Endothelial cell of umbilical vein (primary cell): ENCODE data around the gene FCER2. TPM values are rescaled to one million over a fixed set of nuclear protein-coding genes. Genes with fewer than 3 reads are reported as not detected.

ENCODE experiments used
- BruUV-seq: library from RNA; stranded (reverse); fragments of 400-500 nt; replicated peaks from 2 replicates; lab custom pipeline; 2021; lab: Mats Ljungman, UMichigan
- CTCF ChIA-PET: fragments of 300-600, 350-600 bp; sonication (Branson Sonifier 250); formaldehyde crosslinking; loops from one replicate; lab custom pipeline; 2021; ENCODE audit warnings: antibody characterized with exemption, inconsistent platforms; lab: Charles Lee
- POLR2A ChIA-PET: fragments of 300-600, 350-600 bp; sonication (Branson Sonifier 250); formaldehyde crosslinking; loops from one replicate; lab custom pipeline; 2021; ENCODE audit warnings: antibody characterized with exemption, inconsistent platforms; lab: Charles Lee
- DNase-seq: peaks from one replicate; pipeline ENCODE4 v3.0.0-alpha.2; 2011; ENCODE audit warnings: low read depth, low spot score
- FAIRE-seq: peaks from 2 replicates; lab custom pipeline; 2011; peaks lifted over from hg19 to GRCh38; lab: Jason Lieb, UNC
- H2AFZ ChIP-seq: 2 replicates; pipeline ENCODE4 v1.6.0; 2012; ENCODE audit warnings: low read depth, low read length, control low read depth, inconsistent platforms
- H3K27ac ChIP-seq: 2 replicates; pipeline ENCODE4 v1.5.1; 2011; ENCODE audit warnings: low read depth, mild to moderate bottlenecking, control low read depth, low read length, moderate library complexity; ENCODE audit not compliant: insufficient read depth
- H3K27me3 ChIP-seq, 2 experiments: 2 replicates each; pipeline versions ENCODE4 v1.6.0 to v1.6.1; 2011; ENCODE audit warnings: low read length in 2 of 2, mixed read lengths in 1 of 2; ENCODE audit not compliant: control insufficient read depth in 2 of 2, insufficient read depth in 2 of 2
- H3K36me3 ChIP-seq, 2 experiments: 2 replicates in 1 of 2; 3 replicates in 1 of 2; pipeline ENCODE4 v1.5.1; 2011; ENCODE audit warnings: low read length in 2 of 2, mild to moderate bottlenecking in 1 of 2, moderate library complexity in 1 of 2; ENCODE audit not compliant: control insufficient read depth in 2 of 2, insufficient read depth in 2 of 2; ENCODE audit errors: extremely low read depth in 1 of 2
- H3K4me1 ChIP-seq: 3 replicates; pipeline ENCODE4 v1.5.1; 2011; ENCODE audit warnings: mild to moderate bottlenecking, low read length; ENCODE audit not compliant: control insufficient read depth, insufficient read depth; ENCODE audit errors: extremely low read depth
- H3K4me2 ChIP-seq: 2 replicates; pipeline ENCODE4 v1.6.1; 2011; ENCODE audit warnings: low read length, control low read depth, mixed read lengths; ENCODE audit not compliant: insufficient read depth
- H3K4me3 ChIP-seq, 3 experiments: fragments of 200-600 bp in 1 of 3; sonication (generic), shearing (Covaris generic) in 1 of 3; replicated peaks in 1 of 3; 2 replicates each; pipeline ENCODE4 v1.5.1; 2011 to 2016; ENCODE audit warnings: control low read depth in 3 of 3, low read length in 3 of 3, mild to moderate bottlenecking in 2 of 3, inconsistent platforms in 1 of 3, low read depth in 1 of 3, moderate library complexity in 1 of 3; ENCODE audit not compliant: insufficient read depth in 1 of 3
- H3K79me2 ChIP-seq: 2 replicates; pipeline ENCODE4 v1.6.0; 2012; ENCODE audit warnings: low read length, inconsistent platforms; ENCODE audit not compliant: control insufficient read depth, insufficient read depth
- H3K9ac ChIP-seq: replicated peaks from 2 replicates; pipeline ENCODE3; 2011; ENCODE audit warnings: low read length, control low read depth; ENCODE audit not compliant: insufficient read depth; ENCODE audit errors: extremely low read depth
- H3K9me1 ChIP-seq: replicated peaks from 3 replicates; pipeline ENCODE4 v1.6.0; 2011; ENCODE audit warnings: mild to moderate bottlenecking, low read length; ENCODE audit not compliant: control insufficient read depth, insufficient read depth; ENCODE audit errors: extremely low read depth
- H3K9me3 ChIP-seq: replicated peaks from 2 replicates; pipeline ENCODE4 v1.5.1; 2012; ENCODE audit warnings: low read length, inconsistent platforms; ENCODE audit not compliant: control insufficient read depth, insufficient read depth
- H4K20me1 ChIP-seq: replicated peaks from 2 replicates; pipeline ENCODE3; 2011; ENCODE audit warnings: mild to moderate bottlenecking, low read length; ENCODE audit not compliant: control insufficient read depth, insufficient read depth; ENCODE audit errors: extremely low read depth
- EZH2 ChIP-seq: IDR thresholded peaks from 2 replicates; pipeline ENCODE4 v1.6.1; 2012; ENCODE audit warnings: borderline replicate concordance, low read depth, mild to moderate bottlenecking, moderate library complexity, low read length, inconsistent platforms; ENCODE audit not compliant: severe bottlenecking
- FOS ChIP-seq: IDR thresholded peaks from 2 replicates; pipeline ENCODE4 v1.6.1; 2011; ENCODE audit warnings: mild to moderate bottlenecking, low read length, moderate library complexity, borderline replicate concordance; ENCODE audit not compliant: insufficient read depth
- GATA2 ChIP-seq: IDR thresholded peaks from 2 replicates; pipeline ENCODE4 v1.7.0; 2011; ENCODE audit warnings: low read depth, mild to moderate bottlenecking, moderate library complexity, mixed read lengths, low read length; ENCODE audit not compliant: insufficient read length, insufficient read depth
- JUN ChIP-seq: IDR thresholded peaks from 2 replicates; pipeline ENCODE4 v1.6.1; 2011; ENCODE audit warnings: borderline replicate concordance, low read depth; ENCODE audit not compliant: insufficient read length, insufficient read depth
- MYC ChIP-seq: IDR thresholded peaks from one replicate; pipeline ENCODE4 v1.6.1; 2011; ENCODE audit warnings: mild to moderate bottlenecking, low read depth, low read length
- POLR2A ChIP-seq: IDR thresholded peaks from 2 replicates; pipeline ENCODE4 v1.6.1; 2012; ENCODE audit warnings: low read depth, mild to moderate bottlenecking, control low read depth, low read length
- POLR2AphosphoS5 ChIP-seq: IDR thresholded peaks from 2 replicates; pipeline ENCODE4 v1.6.1; 2012; ENCODE audit warnings: low read depth, mild to moderate bottlenecking, control low read depth, low read length, moderate library complexity; ENCODE audit not compliant: insufficient read depth
- dilution Hi-C: fragments of 300-500 bp; cut with MboI; formaldehyde crosslinking; loops from one replicate; pipeline ENCODE4 v1.15.0; 2019; ENCODE audit warnings: low sequenced_read_pairs; ENCODE audit not compliant: extremely low pct_ligation_motif_present
- intact Hi-C: fragments of 100-400 bp; cut with micrococcal nuclease; formaldehyde crosslinking; loops from one replicate; pipeline ENCODE4 v1.10.0; 2022
- polyA plus RNA-seq, 4 experiments: library from polyadenylated mRNA; depleted of rRNA in 3 of 4; stranded (reverse) in 3 of 4; unstranded in 1 of 4; fragments of >200 nt; gene quantifications; 2 replicates each; pipeline versions ENCODE4 v1.2.1 to v1.2.3, GENCODE V29; 2011 to 2012; ENCODE audit warnings: missing spikeins in 1 of 4
- total RNA-seq: library from RNA; stranded (reverse); gene quantifications from 2 replicates; pipeline ENCODE4 v1.2.3, GENCODE V29; 2021
- TF ChIP-seq, protein P1 (sequence below), 2 donors: IDR thresholded peaks; 1 replicate in 1 of 2; 2 replicates in 1 of 2; pipeline ENCODE4 v1.5.1; 2011; ENCODE audit warnings: low read length in 2 of 2, mild to moderate bottlenecking in 2 of 2, moderate library complexity in 2 of 2, control low read depth in 1 of 2, inconsistent platforms in 1 of 2, low read depth in 1 of 2; ENCODE audit not compliant: insufficient read depth in 1 of 2; ENCODE audit errors: extremely low read depth in 1 of 2
- TF ChIP-seq, protein P2 (sequence below): IDR thresholded peaks from 2 replicates; pipeline ENCODE4 v1.6.1; 2011; ENCODE audit not compliant: insufficient read depth, insufficient read length

The FCER2 gene
- total and polyA plus RNA-seq, 2 donors (not counting 3 experiments of a cell fraction or from before 2014, with no cell fraction given) = not detected

- H4K20me1 ChIP-seq = no peaks in the 10 kb centered on the region
- no peaks in the 10 kb centered on the region for H3K36me3 ChIP-seq
- no peak for TF ChIP-seq JUN
- TF ChIP-seq, protein P1, sequence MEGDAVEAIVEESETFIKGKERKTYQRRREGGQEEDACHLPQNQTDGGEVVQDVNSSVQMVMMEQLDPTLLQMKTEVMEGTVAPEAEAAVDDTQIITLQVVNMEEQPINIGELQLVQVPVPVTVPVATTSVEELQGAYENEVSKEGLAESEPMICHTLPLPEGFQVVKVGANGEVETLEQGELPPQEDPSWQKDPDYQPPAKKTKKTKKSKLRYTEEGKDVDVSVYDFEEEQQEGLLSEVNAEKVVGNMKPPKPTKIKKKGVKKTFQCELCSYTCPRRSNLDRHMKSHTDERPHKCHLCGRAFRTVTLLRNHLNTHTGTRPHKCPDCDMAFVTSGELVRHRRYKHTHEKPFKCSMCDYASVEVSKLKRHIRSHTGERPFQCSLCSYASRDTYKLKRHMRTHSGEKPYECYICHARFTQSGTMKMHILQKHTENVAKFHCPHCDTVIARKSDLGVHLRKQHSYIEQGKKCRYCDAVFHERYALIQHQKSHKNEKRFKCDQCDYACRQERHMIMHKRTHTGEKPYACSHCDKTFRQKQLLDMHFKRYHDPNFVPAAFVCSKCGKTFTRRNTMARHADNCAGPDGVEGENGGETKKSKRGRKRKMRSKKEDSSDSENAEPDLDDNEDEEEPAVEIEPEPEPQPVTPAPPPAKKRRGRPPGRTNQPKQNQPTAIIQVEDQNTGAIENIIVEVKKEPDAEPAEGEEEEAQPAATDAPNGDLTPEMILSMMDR (IDR thresholded peaks at IDR 0.05; ENCODE audit: extremely low read depth in 1 of 2, insufficient read depth in 1 of 2, low read depth in 1 of 2, low read length in 2 of 2) = no peak
- TF ChIP-seq POLR2AphosphoS5 = no peak
- TF ChIP-seq MYC = no peak
- no peak for TF ChIP-seq FOS
- TF ChIP-seq EZH2 = no peak
- no peak for TF ChIP-seq GATA2
- no peak for TF ChIP-seq POLR2A
- TF ChIP-seq, protein P2, sequence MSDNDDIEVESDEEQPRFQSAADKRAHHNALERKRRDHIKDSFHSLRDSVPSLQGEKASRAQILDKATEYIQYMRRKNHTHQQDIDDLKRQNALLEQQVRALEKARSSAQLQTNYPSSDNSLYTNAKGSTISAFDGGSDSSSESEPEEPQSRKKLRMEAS = no peak
- POLR2A ChIA-PET = no interaction called here
- DNase-seq (no peak), FAIRE-seq (no peak)
- no peaks in the 10 kb centered on the region for H3K79me2 ChIP-seq
- H3K27ac ChIP-seq = no peak overlapping the region
- dilution Hi-C loops (no loop called here), intact Hi-C loops (no loop called here)
- H3K4me3 ChIP-seq = no peak overlapping the region
- no TSS peak for BruUV-seq
- H3K9me1 ChIP-seq = no peaks in the 10 kb centered on the region
- CTCF ChIA-PET = interaction anchor here (0.8 kb wide), 1 partner anchor 12 kb away, joined by 3 read pairs; the partner anchor contains the start of gene TRAPPC5
- H3K9me3 ChIP-seq = no peaks in the 10 kb centered on the region
- H3K4me1 ChIP-seq = no peaks in the 10 kb centered on the region
- no peak overlapping the region for H2AFZ ChIP-seq
- H3K9ac ChIP-seq = no peak overlapping the region
- H3K27me3 ChIP-seq = no peaks in the 10 kb centered on the region
- H3K4me2 ChIP-seq = no peak overlapping the region
These were observed 9.4 kb downstream of the FCER2 start for GRCh38 chr19:7692417-7693088.
